ENCODE results near the gene PNPLA2.

GRCh38 chr11:812390-812789 is 6.3 kb upstream of the PNPLA2 start:
- TF ChIP-seq REST (IDR thresholded peaks at IDR 0.05; ENCODE audit: insufficient read depth in 1 of 2, low read depth in 2 of 2, low read length in 2 of 2) (no peak), TAF1 (IDR thresholded peaks at IDR 0.05; ENCODE audit: borderline replicate concordance, insufficient read depth, low read length) (no peak), SIN3A (IDR thresholded peaks at IDR 0.05; ENCODE audit: borderline replicate concordance, insufficient read depth, low read length) (no peak), POLR2AphosphoS5 (IDR thresholded peaks at IDR 0.05; ENCODE audit: low read depth, low read length) (no peak)
